Choroid plexus epithelial cell (primary cell): ENCODE results near the gene COPS9.
A peak's percentile ranks its signal among the peaks of the same experiment; 100 is the strongest.

Source experiments
- DNase-seq: peaks from one replicate; pipeline ENCODE4 v3.0.0-alpha.2; 2010; ENCODE audit warnings: low read depth
- H3K4me3 ChIP-seq: 2 replicates; pipeline ENCODE4 v1.5.1; 2011; ENCODE audit warnings: low read depth, mild to moderate bottlenecking, control low read depth, low read length, moderate library complexity
- CTCF ChIP-seq: conservative IDR thresholded peaks from 2 replicates; pipeline ENCODE4 v1.5.1; 2011; ENCODE audit warnings: low read depth, mild to moderate bottlenecking, control low read depth, inconsistent platforms, low read length, moderate library complexity

Gene COPS9

GRCh38 chr2:240143801-240144648, 7.9 kb upstream of the COPS9 start:
- no peak overlapping the region for H3K4me3 ChIP-seq
- TF ChIP-seq CTCF, result peak; percentile 92
- peak; percentile 50 for DNase-seq

- no peak overlapping the region for H3K4me3 ChIP-seq
- DNase-seq, result no peak
- TF ChIP-seq CTCF, result no peak
Observed at GRCh38 chr2:240143276-240143675, 7.2 kb upstream of the COPS9 start.

GRCh38 chr2:240142859-240143258, 6.8 kb upstream of the COPS9 start:
- DNase-seq, result no peak
- TF ChIP-seq CTCF, result no peak
- H3K4me3 ChIP-seq, result no peak overlapping the region

- H3K4me3 ChIP-seq, result no peak overlapping the region
- TF ChIP-seq CTCF, result no peak
- DNase-seq, result no peak
Observed at GRCh38 chr2:240142256-240142775, 6.2 kb upstream of the COPS9 start.

- no peak for TF ChIP-seq CTCF
- no peak for DNase-seq
- H3K4me3 ChIP-seq, result no peak overlapping the region
Observed at GRCh38 chr2:240141736-240142135, 5.6 kb upstream of the COPS9 start.

- no peak overlapping the region for H3K4me3 ChIP-seq
- no peak for TF ChIP-seq CTCF
- DNase-seq, result no peak
Observed at GRCh38 chr2:240140920-240141319, 4.8 kb upstream of the COPS9 start.

GRCh38 chr2:240140511-240140910, 4.4 kb upstream of the COPS9 start, which contains the start of gene OTOS:
Gene OTOS, minus strand, starts transcription at chr2:240140658. Its CDS starts 332 bp downstream, at chr2:240140326.
- no peak for TF ChIP-seq CTCF
- no peak within 1 kb of the TSS for H3K4me3 ChIP-seq
- no peak for DNase-seq
